Neuronal stem cell (in vitro differentiated cells): Measurements from ENCODE around the gene KRT86.

Experiments used
- DNase-seq: peaks from one replicate; pipeline ENCODE4 v3.0.0-alpha.2; 2013; ENCODE audit warnings: low spot score
- H2AFZ ChIP-seq: one replicate; pipeline ENCODE4 v1.6.1; 2013; ENCODE audit warnings: mild to moderate bottlenecking, low read length, inconsistent platforms
- H2AK5ac ChIP-seq: 2 replicates; pipeline ENCODE4 v1.6.1; 2013; ENCODE audit warnings: low read depth, mild to moderate bottlenecking, inconsistent platforms, low read length, moderate library complexity, mixed read lengths
- H2BK120ac ChIP-seq: 2 replicates; pipeline ENCODE4 v1.6.1; 2013; ENCODE audit warnings: low read depth, mild to moderate bottlenecking, inconsistent platforms, low read length, moderate library complexity, mixed read lengths
- H2BK12ac ChIP-seq: one replicate; pipeline ENCODE4 v1.6.1; 2013; ENCODE audit warnings: low read length, inconsistent platforms
- H2BK15ac ChIP-seq: 2 replicates; pipeline ENCODE4 v1.6.1; 2013; ENCODE audit warnings: mild to moderate bottlenecking, low read length, inconsistent platforms, mixed read lengths
- H2BK5ac ChIP-seq: one replicate; pipeline ENCODE4 v1.6.1; 2013; ENCODE audit warnings: inconsistent platforms, mild to moderate bottlenecking, low read length, moderate library complexity
- H3K14ac ChIP-seq: one replicate; pipeline ENCODE4 v1.6.1; 2013; ENCODE audit warnings: low read length, inconsistent platforms
- H3K18ac ChIP-seq: 2 replicates; pipeline ENCODE4 v1.6.1; 2013; ENCODE audit warnings: low read length, inconsistent platforms
- H3K23ac ChIP-seq: 2 replicates; pipeline ENCODE4 v1.6.1; 2013; ENCODE audit warnings: low read depth, mild to moderate bottlenecking, mixed read lengths, low read length, inconsistent platforms; ENCODE audit not compliant: poor library complexity
- H3K27ac ChIP-seq: replicated peaks from 3 replicates; pipeline ENCODE4 v1.5.1; 2013; ENCODE audit warnings: low read length, inconsistent platforms
- H3K27me3 ChIP-seq, 3 experiments: 2 replicates each; pipeline ENCODE4 v1.6.1; 2013; ENCODE audit warnings: low read length in 3 of 3, mild to moderate bottlenecking in 2 of 3, inconsistent platforms in 1 of 3, low read depth in 1 of 3, mixed read lengths in 1 of 3, moderate library complexity in 1 of 3; ENCODE audit not compliant: control insufficient read depth in 3 of 3, insufficient read depth in 3 of 3
- H3K36me3 ChIP-seq, 2 donors: replicated peaks in 1 of 2; 2 replicates each; pipeline ENCODE4 v1.6.1; 2013; ENCODE audit warnings: low read length in 2 of 2; ENCODE audit not compliant: control insufficient read depth in 2 of 2, insufficient read depth in 2 of 2
- H3K4ac ChIP-seq: 2 replicates; pipeline ENCODE4 v1.6.1; 2013; ENCODE audit warnings: inconsistent platforms, mild to moderate bottlenecking, low read length, moderate library complexity
- H3K4me1 ChIP-seq, 2 donors: 1 replicate in 1 of 2; 2 replicates in 1 of 2; pipeline ENCODE4 v1.6.1; 2013; ENCODE audit warnings: low read length in 2 of 2, low read depth in 1 of 2; ENCODE audit not compliant: control insufficient read depth in 2 of 2, insufficient read depth in 1 of 2
- H3K4me2 ChIP-seq: one replicate; pipeline ENCODE4 v1.6.1; 2013; ENCODE audit warnings: mild to moderate bottlenecking, low read length, inconsistent platforms; ENCODE audit not compliant: insufficient read depth, poor library complexity, severe bottlenecking
- H3K4me3 ChIP-seq, 2 donors: 2 replicates each; pipeline ENCODE4 v1.5.1; 2013; ENCODE audit warnings: low read length in 2 of 2, mild to moderate bottlenecking in 2 of 2, inconsistent platforms in 1 of 2, moderate library complexity in 1 of 2
- H3K79me1 ChIP-seq: one replicate; pipeline ENCODE4 v1.6.1; 2013; ENCODE audit warnings: low read depth, mild to moderate bottlenecking, inconsistent platforms, low read length, moderate library complexity
- H3K9ac ChIP-seq: one replicate; pipeline ENCODE4 v1.6.1; 2013; ENCODE audit warnings: mild to moderate bottlenecking, low read depth, low read length, inconsistent platforms; ENCODE audit not compliant: poor library complexity
- H3K9me3 ChIP-seq, 2 donors: replicated peaks in 1 of 2; 2 replicates each; pipeline versions ENCODE3 to v1.6.1; 2013; ENCODE audit warnings: low read length in 2 of 2, mild to moderate bottlenecking in 2 of 2, inconsistent platforms in 1 of 2, low read depth in 1 of 2, mixed read lengths in 1 of 2, moderate library complexity in 1 of 2; ENCODE audit not compliant: control insufficient read depth in 2 of 2, insufficient read depth in 1 of 2
- H4K8ac ChIP-seq: one replicate; pipeline ENCODE4 v1.6.1; 2013; ENCODE audit warnings: low read depth, mild to moderate bottlenecking, inconsistent platforms, low read length, moderate library complexity
- H4K91ac ChIP-seq: one replicate; pipeline ENCODE4 v1.6.1; 2013; ENCODE audit warnings: low read length, low read depth, mild to moderate bottlenecking, inconsistent platforms; ENCODE audit not compliant: poor library complexity
- WGBS, 2 donors: extraction: QIAGEN DNeasy Blood & Tissue Kit; methylation state at CpG; one replicate each; pipeline ENCODE4 v1.1.7; 2013; ENCODE audit warnings: missing lambda C conversion rate in 2 of 2, mixed read lengths in 1 of 2; ENCODE audit not compliant: insufficient read length in 2 of 2, insufficient replicate concordance in 1 of 2; ENCODE audit errors: extremely low coverage in 2 of 2; 5-methylcytosine and 5-hydroxymethylcytosine counted together

KRT86 gene

GRCh38 chr12:52295663-52296062 lies 21.2 kb downstream of the KRT86 start:
- H3K4ac ChIP-seq, result no peak overlapping the region
- no peaks in the 10 kb centered on the region for H3K4me1 ChIP-seq
- no peak overlapping the region for H4K91ac ChIP-seq
- H2AFZ ChIP-seq, result no peak overlapping the region
- H3K79me1 ChIP-seq, result no peaks in the 10 kb centered on the region
- H3K18ac ChIP-seq, result no peak overlapping the region
- no peaks in the 10 kb centered on the region for H3K36me3 ChIP-seq
- H2BK120ac ChIP-seq, result no peak overlapping the region
- no peak overlapping the region for H2BK12ac ChIP-seq
- WGBS, 2 donors, result no CpG with 5 or more reads among the region's 1 CpG
- no peak overlapping the region for H3K27ac ChIP-seq
- no peak overlapping the region for H3K9ac ChIP-seq
- H2BK15ac ChIP-seq, result no peak overlapping the region
- H4K8ac ChIP-seq, result no peak overlapping the region
- H3K14ac ChIP-seq, result no peak overlapping the region
- no peak overlapping the region for H3K4me2 ChIP-seq
- no peak overlapping the region for H3K23ac ChIP-seq
- H3K4me3 ChIP-seq, result no peak overlapping the region
- no peak overlapping the region for H2BK5ac ChIP-seq
- no peak overlapping the region for H2AK5ac ChIP-seq
- DNase-seq, result no peak
- no peaks in the 10 kb centered on the region for H3K9me3 ChIP-seq
- peaks cover 0 to 4% (median 0%) of the 10 kb centered on the region in 3 experiments for H3K27me3 ChIP-seq

DNA sequence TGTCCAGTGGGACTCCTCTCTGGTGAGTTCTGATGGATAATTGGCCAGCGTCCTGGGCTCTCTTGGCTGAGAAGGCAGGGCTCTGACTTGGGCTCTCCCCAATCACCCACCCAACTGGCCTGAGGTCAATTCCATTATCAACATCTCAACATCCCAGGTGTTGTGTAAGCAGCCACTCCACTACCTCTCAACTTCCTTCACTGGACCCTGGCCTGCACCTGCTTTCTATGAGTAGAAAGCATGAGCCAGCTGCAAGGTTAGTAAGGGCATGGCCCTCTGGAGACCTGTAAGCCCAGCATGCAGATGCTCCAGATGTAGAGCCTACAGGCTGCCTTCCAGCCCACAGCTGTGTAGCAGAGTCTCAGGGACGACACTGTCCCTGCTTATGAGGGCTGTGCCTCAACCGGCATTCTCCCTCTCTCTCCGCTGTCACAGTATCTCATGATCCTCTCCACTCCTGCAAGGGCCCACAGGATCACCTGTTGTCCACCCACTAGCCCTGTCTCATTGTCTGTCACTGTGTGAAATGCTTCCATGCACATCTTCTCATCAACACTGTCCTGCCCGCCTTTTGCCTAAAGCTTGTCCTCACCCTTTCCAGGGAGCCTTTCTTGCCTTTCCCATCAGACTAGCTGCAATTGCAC lies 22.2 kb downstream of the KRT86 start:
- Histone ChIP-seq H2AK5ac (no peak overlapping the region), H4K8ac (no peak overlapping the region), H3K9ac (no peak overlapping the region), H2BK120ac (no peak overlapping the region), H2AFZ (no peak overlapping the region), H3K4me2 (no peak overlapping the region), H3K14ac (no peak overlapping the region), H3K27ac (no peak overlapping the region), H3K18ac (no peak overlapping the region), H2BK5ac (no peak overlapping the region), H2BK12ac (no peak overlapping the region), H3K9me3 (no peaks in the 10 kb centered on the region), H3K36me3 (no peaks in the 10 kb centered on the region), H3K79me1 (no peaks in the 10 kb centered on the region), H3K27me3 (peaks cover 0 to under 1% (median 0%) of the 10 kb centered on the region in 3 experiments), H3K4me3 (no peak overlapping the region), H3K4ac (no peak overlapping the region), H2BK15ac (no peak overlapping the region), H4K91ac (no peak overlapping the region), H3K4me1 (no peaks in the 10 kb centered on the region), H3K23ac (no peak overlapping the region)
- WGBS, 2 donors, result no CpG with 5 or more reads among the region's 5 CpGs
- DNase-seq, result no peak

DNA sequence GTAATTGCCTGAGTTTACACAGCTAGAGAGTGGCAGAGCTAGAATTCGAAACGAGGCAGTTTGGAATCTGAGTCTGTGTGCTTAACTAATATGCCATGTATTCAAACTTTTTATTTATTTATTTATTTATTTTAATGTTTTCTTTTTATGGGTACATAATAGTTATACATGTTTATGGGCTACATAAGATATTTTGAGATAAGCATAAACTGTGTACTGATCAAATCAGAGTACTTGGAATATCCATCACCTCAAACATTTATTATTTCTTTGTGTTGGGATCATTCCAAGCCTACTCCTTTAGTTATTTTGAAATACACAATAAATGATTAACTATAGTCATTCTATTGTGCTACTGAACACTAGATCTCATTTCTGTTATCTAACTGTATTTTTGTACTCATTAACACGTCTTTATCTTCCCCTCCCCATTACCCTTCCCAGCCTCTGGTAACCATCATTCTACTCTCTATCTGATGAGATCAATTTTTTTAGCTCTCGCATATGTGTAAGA lies 24.3 kb downstream of the KRT86 start:
- H3K14ac ChIP-seq, result no peak overlapping the region
- H3K4me3 ChIP-seq, result no peak overlapping the region
- no peak overlapping the region for H3K4me2 ChIP-seq
- no peaks in the 10 kb centered on the region for H3K36me3 ChIP-seq
- no peak overlapping the region for H2BK12ac ChIP-seq
- H4K91ac ChIP-seq, result no peak overlapping the region
- no peak overlapping the region for H2BK5ac ChIP-seq
- no peak overlapping the region for H4K8ac ChIP-seq
- no peak overlapping the region for H2BK120ac ChIP-seq
- H3K79me1 ChIP-seq, result no peaks in the 10 kb centered on the region
- no peak overlapping the region for H2AK5ac ChIP-seq
- H3K4me1 ChIP-seq, result no peaks in the 10 kb centered on the region
- H3K23ac ChIP-seq, result no peak overlapping the region
- no peak overlapping the region for H3K9ac ChIP-seq
- no peaks in the 10 kb centered on the region for H3K9me3 ChIP-seq
- no peak overlapping the region for H2AFZ ChIP-seq
- no peak for DNase-seq
- H3K4ac ChIP-seq, result no peak overlapping the region
- no peak overlapping the region for H3K27ac ChIP-seq
- H2BK15ac ChIP-seq, result no peak overlapping the region
- no peak overlapping the region for H3K18ac ChIP-seq
- WGBS, 2 donors, result no CpG with 5 or more reads among the region's 4 CpGs
- H3K27me3 ChIP-seq, result no peaks in the 10 kb centered on the region

DNA sequence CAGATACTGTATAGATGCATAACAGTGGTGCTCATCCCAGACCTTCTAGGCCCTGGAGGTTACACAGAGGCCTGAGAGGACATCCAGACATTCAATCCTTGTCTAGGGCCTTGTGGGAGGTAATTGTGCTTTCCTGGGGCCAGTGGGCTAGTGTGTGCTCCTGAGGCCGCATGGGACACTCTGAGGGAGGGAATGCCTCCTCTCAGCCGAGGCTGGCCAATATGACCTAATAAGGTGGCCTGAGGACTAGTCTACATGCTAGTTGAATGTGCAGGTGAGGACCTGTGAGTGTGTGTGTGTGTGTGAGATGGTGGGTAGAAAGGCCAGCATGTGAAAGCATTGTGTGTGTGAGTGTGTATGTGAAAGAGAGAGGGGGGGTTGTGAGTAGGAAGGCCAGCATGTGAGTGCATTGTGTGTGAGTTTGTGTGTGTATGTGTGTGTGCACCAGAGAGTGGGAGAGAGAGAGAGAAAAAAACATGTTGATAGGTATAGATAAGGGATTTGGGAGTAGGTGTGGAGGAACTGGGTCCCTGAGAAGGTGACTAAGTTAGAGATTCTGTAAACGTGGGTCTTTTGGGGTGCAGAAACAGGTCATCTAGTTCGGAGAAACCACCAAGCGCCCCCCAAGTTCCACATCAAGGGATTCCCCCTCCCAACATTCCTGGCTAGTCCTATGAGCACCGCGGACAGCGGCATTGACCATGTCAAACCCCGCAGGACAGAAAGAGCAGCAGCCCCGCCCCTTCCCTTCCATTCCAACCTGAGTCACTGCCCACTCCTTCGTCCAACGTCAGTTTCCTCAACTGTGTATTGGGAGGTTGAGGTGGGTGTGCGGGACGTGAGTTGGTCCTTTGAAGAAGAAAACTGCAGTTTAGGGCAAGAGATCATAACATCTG lies 26.6 kb downstream of the KRT86 start:
- Histone ChIP-seq H4K91ac (no peak overlapping the region), H3K4me1 (no peaks in the 10 kb centered on the region), H2BK5ac (no peak overlapping the region), H3K23ac (peak overlapping the region; percentile 52), H3K18ac (no peak overlapping the region), H3K4me3 (no peak overlapping the region), H2AK5ac (no peak overlapping the region), H3K4ac (no peak overlapping the region), H3K14ac (peak overlapping the region; percentile 89), H2BK12ac (no peak overlapping the region), H3K27me3 (peaks cover 0 to 2% (median 0%) of the 10 kb centered on the region in 3 experiments), H3K9ac (no peak overlapping the region), H3K79me1 (no peaks in the 10 kb centered on the region), H3K27ac (no peak overlapping the region), H3K9me3 (no peaks in the 10 kb centered on the region), H2AFZ (no peak overlapping the region), H4K8ac (no peak overlapping the region), H2BK15ac (no peak overlapping the region), H2BK120ac (no peak overlapping the region), H3K4me2 (no peak overlapping the region), H3K36me3 (no peaks in the 10 kb centered on the region)
- no peak for DNase-seq
- no CpG with 5 or more reads among the region's 14 CpGs for WGBS, 2 donors
